Measurements from ENCODE around the gene NADSYN1.

NADSYN1 gene

GRCh38 chr11:71548716-71549151, 95.7 kb downstream of the NADSYN1 start:
- DNase-seq (ENCODE audit: low spot score), result no peak

All from RKO (cell line).